NCI-H2196 (cell line): ENCODE results near the gene IRF1.
A peak's percentile ranks its signal among the peaks of the same experiment; 100 is the strongest.

Experiments used
- DNase-seq: peaks from one replicate; lab custom pipeline; 2025; ENCODE audit not compliant: unreplicated experiment; lab: John Stamatoyannopoulos, UW

Gene IRF1

GRCh38 chr5:132462856-132463745 lies 27.5 kb downstream of the IRF1 start:
- no peak for DNase-seq

- no peak for DNase-seq
Observed at GRCh38 chr5:132462333-132462732, 28.2 kb downstream of the IRF1 start.

GRCh38 chr5:132461569-132462070 lies 29.0 kb downstream of the IRF1 start:
- no peak for DNase-seq

GRCh38 chr5:132460846-132461568 lies 29.6 kb downstream of the IRF1 start:
- no peak for DNase-seq

GRCh38 chr5:132459983-132460838 lies 30.4 kb downstream of the IRF1 start:
- no peak for DNase-seq

GRCh38 chr5:132459031-132459982 lies 31.3 kb downstream of the IRF1 start:
- DNase-seq = no peak

GRCh38 chr5:132458651-132459030 lies 31.9 kb downstream of the IRF1 start:
- DNase-seq = no peak

- DNase-seq = no peak
Observed at GRCh38 chr5:132458226-132458560, 32.4 kb downstream of the IRF1 start.

- DNase-seq = no peak
Observed at GRCh38 chr5:132457371-132458225, 33.0 kb downstream of the IRF1 start.

- no peak for DNase-seq
Observed at GRCh38 chr5:132456987-132457361, 33.6 kb downstream of the IRF1 start.

- no peak for DNase-seq
Observed at GRCh38 chr5:132456296-132456986, 34.1 kb downstream of the IRF1 start.

GRCh38 chr5:132455614-132456115 lies 34.9 kb downstream of the IRF1 start:
- DNase-seq = no peak

- DNase-seq = no peak
Observed at GRCh38 chr5:132454361-132454760, 36.2 kb downstream of the IRF1 start.

- DNase-seq = no peak
Observed at GRCh38 chr5:132451387-132451786, 39.2 kb downstream of the IRF1 start.

- no peak for DNase-seq
Observed at GRCh38 chr5:132449060-132449459, 41.5 kb downstream of the IRF1 start.

GRCh38 chr5:132447196-132447595 lies 43.4 kb downstream of the IRF1 start:
- DNase-seq = no peak

- DNase-seq = peak; percentile 69
Observed at GRCh38 chr5:132446621-132447020, 44.0 kb downstream of the IRF1 start.

- DNase-seq = no peak
Observed at GRCh38 chr5:132445930-132446329, 44.6 kb downstream of the IRF1 start.

GRCh38 chr5:132445640-132445923 lies 45.0 kb downstream of the IRF1 start:
- DNase-seq = no peak
